Thyroid gland (tissue), 4 donors: ENCODE data around the gene TCIRG1.

ENCODE experiments used
- POLR2A ChIP-seq, 2 donors: fragments of 450-650 bp; IDR thresholded peaks; one replicate each; pipeline ENCODE4 v1.6.1; 2017; ENCODE audit warnings: antibody characterized with exemption in 2 of 2, mild to moderate bottlenecking in 2 of 2, moderate library complexity in 1 of 2
- TF ChIP-seq, protein P1 (sequence below), 6 experiments: fragments of 200-600 bp in 3 of 6; fragments of 450-650 bp in 3 of 6; sonication (generic) in 3 of 6; IDR thresholded peaks; one replicate each; pipeline ENCODE4 v1.5.1; 2016 to 2019; ENCODE audit warnings: antibody characterized with exemption in 6 of 6, mild to moderate bottlenecking in 2 of 6, inconsistent platforms in 1 of 6, moderate library complexity in 1 of 6

- TF ChIP-seq, protein P1, sequence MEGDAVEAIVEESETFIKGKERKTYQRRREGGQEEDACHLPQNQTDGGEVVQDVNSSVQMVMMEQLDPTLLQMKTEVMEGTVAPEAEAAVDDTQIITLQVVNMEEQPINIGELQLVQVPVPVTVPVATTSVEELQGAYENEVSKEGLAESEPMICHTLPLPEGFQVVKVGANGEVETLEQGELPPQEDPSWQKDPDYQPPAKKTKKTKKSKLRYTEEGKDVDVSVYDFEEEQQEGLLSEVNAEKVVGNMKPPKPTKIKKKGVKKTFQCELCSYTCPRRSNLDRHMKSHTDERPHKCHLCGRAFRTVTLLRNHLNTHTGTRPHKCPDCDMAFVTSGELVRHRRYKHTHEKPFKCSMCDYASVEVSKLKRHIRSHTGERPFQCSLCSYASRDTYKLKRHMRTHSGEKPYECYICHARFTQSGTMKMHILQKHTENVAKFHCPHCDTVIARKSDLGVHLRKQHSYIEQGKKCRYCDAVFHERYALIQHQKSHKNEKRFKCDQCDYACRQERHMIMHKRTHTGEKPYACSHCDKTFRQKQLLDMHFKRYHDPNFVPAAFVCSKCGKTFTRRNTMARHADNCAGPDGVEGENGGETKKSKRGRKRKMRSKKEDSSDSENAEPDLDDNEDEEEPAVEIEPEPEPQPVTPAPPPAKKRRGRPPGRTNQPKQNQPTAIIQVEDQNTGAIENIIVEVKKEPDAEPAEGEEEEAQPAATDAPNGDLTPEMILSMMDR (IDR thresholded peaks at IDR 0.05): no peak
- no peak for TF ChIP-seq POLR2A (IDR thresholded peaks at IDR 0.05)
Observed at GRCh38 chr11:68016161-68016903, 22.5 kb upstream of the TCIRG1 start.
